Naive B cell (primary cell): ENCODE results near the gene PLVAP. TPM values are rescaled to one million over a fixed set of nuclear protein-coding genes. Genes with fewer than 3 reads are reported as not detected.

Experiments
- ATAC-seq, 2 donors: fragments of 150-1000 bp; cut with Tn5 transposase; 2 replicates each; pipeline ENCODE4 v1.10.0; 2021; ENCODE audit warnings: low read depth in 2 of 2, mild to moderate bottlenecking in 2 of 2, moderate library complexity in 2 of 2
- DNase-seq: peaks from one replicate; pipeline ENCODE4 v3.0.0; 2022
- H3K27ac Mint-ChIP-seq, 6 donors: one replicate each; pipeline ENCODE4 v1.8.0; 2020 to 2022; ENCODE audit warnings: mild to moderate bottlenecking in 6 of 6, mixed read lengths in 6 of 6, moderate library complexity in 5 of 6, inconsistent platforms in 2 of 6
- H3K27me3 Mint-ChIP-seq, 3 donors: one replicate each; pipeline ENCODE4 v1.8.0; 2021 to 2022; ENCODE audit warnings: mixed read lengths in 3 of 3, mild to moderate bottlenecking in 1 of 3
- H3K36me3 Mint-ChIP-seq, 2 donors: one replicate each; pipeline ENCODE4 v1.8.0; 2020 to 2022; ENCODE audit warnings: mixed read lengths in 2 of 2, inconsistent platforms in 1 of 2, mild to moderate bottlenecking in 1 of 2
- H3K4me1 Mint-ChIP-seq, 3 donors: one replicate each; pipeline ENCODE4 v1.8.0; 2020 to 2022; ENCODE audit warnings: mixed read lengths in 3 of 3, inconsistent platforms in 1 of 3, mild to moderate bottlenecking in 1 of 3, moderate library complexity in 1 of 3
- H3K4me3 Mint-ChIP-seq, 8 donors: one replicate each; pipeline ENCODE4 v1.8.0; 2020 to 2022; ENCODE audit warnings: mild to moderate bottlenecking in 8 of 8, mixed read lengths in 8 of 8, moderate library complexity in 8 of 8, inconsistent platforms in 2 of 8
- H3K9me3 Mint-ChIP-seq, 7 donors: one replicate each; pipeline ENCODE4 v1.8.0; 2020 to 2022; ENCODE audit warnings: mixed read lengths in 7 of 7, mild to moderate bottlenecking in 5 of 7, inconsistent platforms in 2 of 7, moderate library complexity in 1 of 7
- polyA plus RNA-seq, 6 donors: library from polyadenylated mRNA; unstranded; fragments of 300-500 nt; fragmentation: Illumina TruSeq; gene quantifications; one replicate each; pipeline ENCODE4 v1.2.3, GENCODE V29; 2021; ENCODE audit warnings: low read depth in 6 of 6

Gene PLVAP
- polyA plus RNA-seq, 6 donors from 2014 or later, result not detected

- DNase-seq (no peak), ATAC-seq (no peak)
- Mint-ChIP-seq H3K27ac (peak overlapping the region in 1 of 6 donors; percentile 27), H3K36me3 (no peaks in the 10 kb centered on the region), H3K4me1 (peaks cover 26 to 43% (median 30%) of the 10 kb centered on the region in 3 donors), H3K27me3 (no peaks in the 10 kb centered on the region), H3K9me3 (no peaks in the 10 kb centered on the region), H3K4me3 (peak overlapping the region in 1 of 8 donors; percentile 35)
Measured at GRCh38 chr19:17409990-17410389, 32.8 kb upstream of the PLVAP start.

DNA sequence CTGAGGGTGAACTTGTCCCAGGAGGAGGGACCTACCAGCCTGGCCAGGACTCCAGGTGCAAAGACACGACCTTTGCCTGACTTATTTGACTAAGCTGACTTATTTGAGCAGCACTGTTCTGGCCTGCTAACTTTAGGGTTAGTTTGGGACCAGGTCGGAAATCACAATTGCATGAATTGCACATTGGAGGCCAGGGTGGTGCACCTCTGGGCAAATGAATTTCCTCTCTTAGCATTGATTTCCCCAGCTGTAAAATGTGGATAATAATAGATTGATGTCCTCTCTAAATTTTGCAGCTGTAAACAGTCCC is 29.7 kb upstream of the PLVAP start:
- peak overlapping the region; percentile 85 to 100 (median 96) for H3K4me3 Mint-ChIP-seq
- no peaks in the 10 kb centered on the region for H3K27me3 Mint-ChIP-seq
- H3K36me3 Mint-ChIP-seq, result no peaks in the 10 kb centered on the region
- H3K9me3 Mint-ChIP-seq, result no peaks in the 10 kb centered on the region
- DNase-seq (no peak), ATAC-seq (no peak)
- H3K27ac Mint-ChIP-seq, result peak overlapping the region; percentile 46 to 97 (median 92)
- peaks cover 34 to 55% (median 39%) of the 10 kb centered on the region in 3 donors for H3K4me1 Mint-ChIP-seq

GRCh38 chr19:17406046-17406886 is 29.1 kb upstream of the PLVAP start:
- H3K36me3 Mint-ChIP-seq, result no peaks in the 10 kb centered on the region
- peak overlapping the region; percentile 85 to 100 (median 96) for H3K4me3 Mint-ChIP-seq
- no peaks in the 10 kb centered on the region for H3K27me3 Mint-ChIP-seq
- peak overlapping the region; percentile 83 to 97 (median 94) for H3K27ac Mint-ChIP-seq
- peaks cover 37 to 52% (median 39%) of the 10 kb centered on the region in 3 donors for H3K4me1 Mint-ChIP-seq
- DNase-seq, result no peak
- ATAC-seq, result peak; percentile 15
- H3K9me3 Mint-ChIP-seq, result no peaks in the 10 kb centered on the region

DNA sequence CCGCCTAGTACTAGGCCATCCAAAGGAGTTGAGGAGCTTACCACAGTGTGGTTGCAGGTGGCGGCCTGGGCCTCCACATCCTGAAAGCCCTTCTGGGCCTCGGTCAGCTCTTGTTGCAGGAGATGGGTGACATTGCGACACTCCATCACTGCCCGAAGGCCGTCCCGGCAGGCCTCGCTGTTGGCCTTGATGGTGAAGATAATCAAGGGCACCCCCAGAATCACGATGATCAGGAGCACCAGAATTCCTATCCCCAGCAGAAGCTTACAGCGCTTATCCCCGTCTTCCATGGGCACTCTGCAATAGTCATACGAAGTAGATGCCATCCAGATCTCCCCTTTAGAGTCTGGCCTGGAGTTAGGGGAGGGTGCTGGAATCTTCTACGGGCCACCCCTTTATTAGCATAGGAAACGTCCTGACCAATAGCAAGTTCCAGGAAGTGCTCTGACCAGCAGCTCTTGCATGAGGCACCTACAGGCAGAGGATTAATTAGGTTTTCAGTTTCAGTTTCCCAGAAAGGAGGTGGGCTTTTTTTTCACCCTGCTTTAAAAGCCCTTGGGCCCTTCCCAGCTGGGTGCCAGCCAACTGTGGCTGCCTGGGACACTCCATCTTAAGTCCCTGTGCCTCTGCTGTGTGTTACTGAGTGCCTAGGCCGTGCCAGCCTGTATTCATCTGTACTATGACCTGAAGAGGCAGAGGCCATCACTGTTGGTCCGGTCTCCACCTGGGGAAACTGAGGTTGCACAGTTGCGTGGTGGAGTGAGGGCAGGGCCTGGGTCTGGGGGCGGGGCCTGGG is 28.3 kb upstream of the PLVAP start, which contains the start of gene BST2:
BST2 (minus strand) TSS at position 381 of the 796 bp plus-strand sequence; CDS start at position 326, 55 bp downstream.
- peaks cover 37 to 52% (median 39%) of the 10 kb centered on the region in 3 donors for H3K4me1 Mint-ChIP-seq
- ATAC-seq, result peak; percentile 92
- no peaks in the 10 kb centered on the region for H3K27me3 Mint-ChIP-seq

DNA sequence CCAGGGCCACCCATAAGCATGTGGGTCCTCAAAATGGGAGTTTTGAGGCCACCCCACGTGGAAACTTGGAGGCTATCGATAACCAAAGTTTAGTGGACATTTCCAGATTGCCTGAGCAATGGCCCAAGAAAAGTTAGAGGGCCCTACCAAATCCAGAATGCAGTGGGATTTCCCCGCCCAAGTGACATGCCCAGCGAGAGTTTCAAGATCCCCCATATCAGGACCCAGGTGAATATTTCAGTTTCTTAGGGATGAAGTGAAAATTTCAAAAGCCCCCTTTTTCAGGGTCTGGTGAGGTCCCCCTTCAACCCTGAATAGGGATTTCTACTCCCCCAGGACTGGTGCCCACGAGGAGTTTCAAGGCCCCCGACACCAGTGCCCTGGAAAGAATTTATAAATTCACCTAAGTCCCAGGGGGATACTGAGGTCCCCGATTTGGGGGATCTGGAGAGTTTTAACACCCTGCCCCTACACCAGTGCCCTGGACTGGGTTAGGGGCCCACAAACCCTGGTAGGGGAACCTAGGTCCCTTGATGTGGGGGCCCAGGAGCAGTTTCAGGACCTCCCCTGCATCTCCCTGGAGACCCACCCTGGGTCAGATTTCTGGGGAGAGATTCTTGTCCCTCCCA is 27.6 kb upstream of the PLVAP start:
- Mint-ChIP-seq H3K27ac (peak overlapping the region in 5 of 6 donors; percentile 18 to 97 (median 85)), H3K36me3 (no peaks in the 10 kb centered on the region), H3K4me3 (peak overlapping the region; percentile 85 to 100 (median 96)), H3K4me1 (peaks cover 37 to 52% (median 39%) of the 10 kb centered on the region in 3 donors), H3K27me3 (no peaks in the 10 kb centered on the region), H3K9me3 (no peaks in the 10 kb centered on the region)
- no peak for DNase-seq
- no peak for ATAC-seq

More for the DNA sequence above, 28.3 kb upstream of the PLVAP start, which contains the start of gene BST2:
- Mint-ChIP-seq H3K27ac (peak within 1 kb of the TSS; percentile 83 to 97 (median 94)), H3K36me3 (no peaks in the 10 kb centered on the region), H3K9me3 (no peaks in the 10 kb centered on the region), H3K4me3 (peak within 1 kb of the TSS; percentile 85 to 100 (median 96))
- peak; percentile 68 for DNase-seq

GRCh38 chr19:17404015-17404414 is 26.9 kb upstream of the PLVAP start:
- H3K4me1 Mint-ChIP-seq, result peaks cover 37 to 49% (median 39%) of the 10 kb centered on the region in 3 donors
- H3K36me3 Mint-ChIP-seq, result no peaks in the 10 kb centered on the region
- DNase-seq, result no peak
- H3K27ac Mint-ChIP-seq, result peak overlapping the region in 4 of 6 donors; percentile 52 to 85 (median 80)
- H3K4me3 Mint-ChIP-seq, result peak overlapping the region; percentile 85 to 100 (median 96)
- ATAC-seq, result no peak
- H3K9me3 Mint-ChIP-seq, result no peaks in the 10 kb centered on the region
- no peaks in the 10 kb centered on the region for H3K27me3 Mint-ChIP-seq

GRCh38 chr19:17402982-17403855 is 26.1 kb upstream of the PLVAP start:
- no peaks in the 10 kb centered on the region for H3K9me3 Mint-ChIP-seq
- H3K4me1 Mint-ChIP-seq, result peaks cover 37 to 51% (median 39%) of the 10 kb centered on the region in 3 donors
- H3K27me3 Mint-ChIP-seq, result no peaks in the 10 kb centered on the region
- peak overlapping the region; percentile 85 to 100 (median 96) for H3K4me3 Mint-ChIP-seq
- DNase-seq (no peak), ATAC-seq (no peak)
- H3K27ac Mint-ChIP-seq, result peak overlapping the region in 2 of 6 donors; percentile 75 to 83
- H3K36me3 Mint-ChIP-seq, result no peaks in the 10 kb centered on the region

- DNase-seq (no peak), ATAC-seq (no peak)
- Mint-ChIP-seq H3K4me1 (peaks cover 25 to 35% (median 26%) of the 10 kb centered on the region in 3 donors), H3K36me3 (no peaks in the 10 kb centered on the region), H3K27ac (peak overlapping the region in 3 of 6 donors; percentile 54 to 76 (median 75)), H3K9me3 (no peaks in the 10 kb centered on the region), H3K4me3 (peak overlapping the region in 3 of 8 donors; percentile 42 to 74 (median 51)), H3K27me3 (no peaks in the 10 kb centered on the region)
Measured at GRCh38 chr19:17401628-17402027, 24.5 kb upstream of the PLVAP start.

DNA sequence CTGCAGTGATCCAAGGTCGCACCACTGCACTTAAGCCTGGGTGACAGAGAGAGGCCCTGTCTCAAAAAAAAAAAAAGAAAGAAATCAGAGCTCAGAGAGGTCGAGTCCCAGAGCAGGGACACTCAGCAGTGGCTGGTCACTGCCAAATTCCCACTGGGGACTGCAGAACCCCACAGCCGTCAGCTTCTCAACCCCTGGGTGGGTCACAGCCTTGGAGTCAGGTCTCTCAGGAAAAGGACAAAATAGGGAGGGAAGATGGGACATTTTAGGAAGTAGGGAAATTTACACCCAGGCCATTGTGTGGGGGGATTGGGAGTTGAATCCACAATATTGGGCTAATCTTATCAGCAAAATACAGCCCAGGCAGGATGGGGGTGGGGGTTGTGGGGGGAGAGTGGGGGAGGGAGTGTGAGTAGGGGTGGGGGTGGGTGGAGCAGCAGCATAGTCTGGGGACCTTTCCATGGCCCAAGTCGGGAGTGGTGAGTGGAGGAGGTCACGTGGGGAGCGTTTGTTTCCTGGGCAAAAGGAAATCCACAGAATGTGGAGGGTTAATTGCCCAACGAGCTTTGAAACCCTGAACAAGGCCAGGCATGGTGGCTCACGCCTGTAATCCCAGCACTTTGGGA is 21.9 kb upstream of the PLVAP start:
- DNase-seq (no peak), ATAC-seq (no peak)
- Mint-ChIP-seq H3K4me3 (no peak overlapping the region), H3K9me3 (no peaks in the 10 kb centered on the region), H3K27me3 (no peaks in the 10 kb centered on the region), H3K36me3 (no peaks in the 10 kb centered on the region), H3K27ac (no peak overlapping the region), H3K4me1 (peaks cover 18 to 26% (median 20%) of the 10 kb centered on the region in 3 donors)

DNA sequence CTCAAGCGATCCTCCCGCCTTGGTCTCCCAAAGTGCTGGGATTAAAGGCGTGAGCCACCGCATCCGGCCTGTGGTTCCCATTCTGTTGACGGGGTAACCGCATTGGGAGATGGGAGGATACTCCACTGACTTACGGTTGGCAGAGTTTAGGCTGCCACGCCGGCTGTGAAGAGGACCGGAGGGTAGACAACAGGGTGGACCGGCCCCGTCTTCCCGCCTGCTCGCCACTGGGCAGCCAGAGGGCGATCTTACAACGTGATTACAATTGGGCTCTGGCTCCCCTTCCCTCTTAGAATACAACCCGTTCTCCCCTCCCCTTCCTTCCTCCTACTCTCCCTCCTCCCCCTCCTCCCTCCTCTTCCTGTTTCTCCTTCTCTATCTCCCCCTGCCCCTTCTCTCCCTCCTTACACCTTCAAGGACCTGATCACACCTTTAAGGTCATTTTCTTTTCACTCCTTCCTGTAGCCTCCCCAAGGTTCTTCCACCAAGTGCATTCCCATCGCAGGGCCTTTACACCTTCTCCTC is 17.8 kb upstream of the PLVAP start:
- H3K4me3 Mint-ChIP-seq, result peak overlapping the region in 3 of 8 donors; percentile 16 to 65 (median 36)
- H3K9me3 Mint-ChIP-seq, result no peaks in the 10 kb centered on the region
- H3K27ac Mint-ChIP-seq, result peak overlapping the region in 4 of 6 donors; percentile 54 to 91 (median 74)
- H3K4me1 Mint-ChIP-seq, result peaks cover 19 to 28% (median 22%) of the 10 kb centered on the region in 3 donors
- ATAC-seq, result no peak
- no peaks in the 10 kb centered on the region for H3K36me3 Mint-ChIP-seq
- DNase-seq, result no peak
- peaks cover 0 to 6% (median 0%) of the 10 kb centered on the region in 3 donors for H3K27me3 Mint-ChIP-seq

DNA sequence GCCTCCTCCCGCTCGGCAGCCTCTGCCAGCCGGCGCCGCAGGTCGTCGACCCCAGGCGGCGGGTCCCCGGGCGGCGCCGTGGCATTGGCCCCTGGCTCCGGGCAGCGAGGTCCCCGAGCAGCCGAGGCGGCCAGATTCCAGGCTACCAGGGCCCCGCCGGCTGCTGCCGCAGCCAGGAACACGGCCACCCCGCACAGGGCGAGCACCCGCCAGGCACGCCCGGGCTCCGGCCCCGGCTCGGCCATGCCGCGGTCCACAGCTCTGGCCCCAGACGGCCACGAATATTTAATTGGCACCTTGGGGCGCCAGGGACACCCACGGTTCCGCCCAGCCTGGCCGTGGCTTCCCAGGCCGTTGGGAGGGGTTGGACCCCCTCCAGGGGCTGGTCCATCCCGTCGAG is 16.8 kb upstream of the PLVAP start, which contains the start of gene CCDC194:
CCDC194 (minus strand) TSS at position 283 of the 400 bp plus-strand sequence; CDS start at position 245, 38 bp downstream.
- Mint-ChIP-seq H3K27ac (peak within 1 kb of the TSS in 4 of 6 donors; percentile 54 to 91 (median 59)), H3K4me3 (peak within 1 kb of the TSS in 4 of 8 donors; percentile 3 to 65 (median 26)), H3K4me1 (peaks cover 19 to 28% (median 22%) of the 10 kb centered on the region in 3 donors), H3K9me3 (peaks cover 0 to 6% (median 4%) of the 10 kb centered on the region in 7 donors), H3K27me3 (peaks cover 0 to 6% (median 0%) of the 10 kb centered on the region in 3 donors), H3K36me3 (no peaks in the 10 kb centered on the region)
- no peak for DNase-seq
- no peak for ATAC-seq
